Activated gamma-delta T cell treated with Interleukin-2 at 50 U/mL for 16 hours (primary cell): ENCODE data around the gene BCKDHA.
"Not testable (repeated sequence)": the region's sequence is repeated elsewhere in the genome, so short reads cannot be mapped to it uniquely, and the experiment has no call there.

Source experiments
- DNase-seq: peaks from one replicate; pipeline ENCODE4 v3.0.0-alpha.2; 2020

Gene BCKDHA

DNA sequence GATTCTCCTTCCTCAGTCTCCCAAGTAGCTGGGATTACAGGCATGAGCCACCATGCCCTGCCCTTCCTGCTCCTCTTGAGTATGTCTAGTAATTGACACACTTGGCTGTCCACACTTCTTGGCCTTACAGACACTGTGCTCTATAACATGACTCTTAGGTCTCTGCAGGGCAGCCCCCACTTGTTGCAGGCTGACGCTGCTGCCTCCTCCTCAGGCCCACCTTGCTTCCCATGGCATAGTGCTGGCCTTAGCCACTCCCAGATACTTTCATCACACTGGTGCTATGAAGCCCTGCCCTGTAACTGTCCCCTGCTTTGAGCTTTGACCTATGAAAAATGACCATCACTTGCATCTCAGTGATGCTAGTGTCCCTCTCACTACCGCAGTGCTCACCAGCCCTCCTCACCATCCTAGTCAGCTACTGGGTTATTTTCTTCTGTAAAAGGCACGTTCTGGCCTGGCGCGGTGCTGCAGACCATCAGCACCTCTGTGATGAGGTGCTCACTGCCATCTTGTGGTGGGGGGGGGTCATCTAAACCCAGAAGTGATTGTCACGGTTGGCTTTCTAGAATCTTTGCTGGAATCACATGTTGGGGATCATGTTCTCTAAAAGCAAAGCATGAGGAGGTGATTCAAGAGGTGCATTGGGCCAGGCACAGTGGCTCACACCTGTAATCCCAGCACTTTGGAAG is 55.1 kb downstream of the BCKDHA start:
- no peak for DNase-seq

DNA sequence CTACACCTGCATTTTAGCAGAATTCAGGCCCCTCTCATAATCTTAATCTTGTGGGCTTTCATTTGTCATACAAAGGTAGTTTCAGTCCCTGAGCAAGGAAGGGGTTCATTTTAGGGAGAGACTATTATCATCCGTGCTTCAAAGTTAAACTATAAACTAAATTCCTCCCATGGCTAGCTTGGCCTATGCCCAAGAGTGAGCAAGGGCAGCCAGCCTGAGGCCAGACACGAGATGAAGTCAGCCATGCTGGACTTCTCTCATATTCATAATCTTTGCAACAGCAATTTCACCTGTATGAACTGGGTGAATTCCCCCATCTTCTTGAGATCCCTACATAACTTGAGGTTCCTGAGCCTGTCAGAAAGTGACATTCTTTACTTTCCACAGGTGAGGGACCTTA is 58.3 kb downstream of the BCKDHA start:
- DNase-seq, result no peak

DNA sequence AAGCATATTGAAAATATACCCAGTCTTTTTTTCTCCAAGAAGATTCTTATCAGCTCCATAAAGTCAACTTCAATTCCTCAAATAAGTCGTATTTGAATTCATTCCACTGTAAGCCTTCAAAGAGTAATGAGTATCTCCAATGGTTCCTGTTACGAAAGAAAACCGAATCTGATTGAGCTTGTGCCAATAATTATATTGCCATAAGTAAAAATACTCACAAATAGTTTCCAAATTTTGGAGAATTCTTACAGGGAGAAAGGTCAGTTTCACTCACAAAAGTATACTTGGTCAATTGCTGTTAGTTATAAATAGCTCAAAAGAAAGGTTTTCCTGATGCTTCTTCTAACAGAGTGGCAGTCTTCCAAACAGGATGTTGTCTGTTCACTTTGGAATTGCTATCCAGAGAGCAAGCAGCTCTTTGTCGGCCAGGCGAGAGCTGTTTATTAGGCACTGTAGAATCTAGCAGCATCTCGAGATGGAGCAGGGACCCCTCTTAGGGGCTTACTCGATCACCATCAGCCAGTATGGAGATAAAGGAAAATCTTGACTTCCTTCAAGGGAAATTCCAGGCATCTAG is 58.8 kb downstream of the BCKDHA start:
- DNase-seq, result no peak

DNA sequence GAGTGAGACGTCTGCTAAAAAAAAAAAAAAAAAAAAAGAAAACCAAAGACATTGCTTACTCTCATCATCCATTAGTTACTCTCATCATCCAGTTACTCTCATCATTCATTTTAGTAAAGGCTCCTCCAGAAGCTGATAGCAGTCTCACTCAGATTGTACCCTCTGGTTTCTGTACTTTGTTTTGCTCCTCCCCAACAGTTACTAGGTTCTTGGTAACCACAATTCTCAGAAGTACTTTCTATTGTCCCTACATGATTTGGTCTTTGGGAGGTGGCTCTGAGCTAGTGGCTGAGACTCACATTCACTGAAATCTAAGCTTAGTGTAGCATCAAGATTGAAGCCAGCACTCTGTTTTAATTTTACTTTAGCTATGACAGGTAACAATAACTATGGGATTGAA is 59.6 kb downstream of the BCKDHA start:
- DNase-seq, result no peak

DNA sequence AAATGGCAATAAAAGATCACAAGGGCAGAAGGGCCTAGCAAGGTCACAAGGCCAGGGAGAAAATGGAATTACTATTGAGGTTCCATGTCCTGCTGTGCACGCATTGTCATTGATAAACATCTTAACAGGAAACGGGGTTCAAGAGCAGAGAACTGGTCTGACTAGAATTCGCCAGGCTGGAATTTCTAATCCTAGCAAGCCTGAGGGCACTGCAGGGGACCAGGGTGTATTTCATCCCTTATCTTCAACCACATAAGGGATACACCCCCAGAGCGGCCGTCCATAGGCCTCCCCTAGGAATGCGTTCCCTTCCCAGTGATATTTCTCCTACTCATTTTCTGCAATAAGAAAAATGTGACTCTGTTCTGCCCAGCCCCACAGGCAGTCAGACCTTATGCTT is 64.9 kb downstream of the BCKDHA start:
- DNase-seq, result no peak

DNA sequence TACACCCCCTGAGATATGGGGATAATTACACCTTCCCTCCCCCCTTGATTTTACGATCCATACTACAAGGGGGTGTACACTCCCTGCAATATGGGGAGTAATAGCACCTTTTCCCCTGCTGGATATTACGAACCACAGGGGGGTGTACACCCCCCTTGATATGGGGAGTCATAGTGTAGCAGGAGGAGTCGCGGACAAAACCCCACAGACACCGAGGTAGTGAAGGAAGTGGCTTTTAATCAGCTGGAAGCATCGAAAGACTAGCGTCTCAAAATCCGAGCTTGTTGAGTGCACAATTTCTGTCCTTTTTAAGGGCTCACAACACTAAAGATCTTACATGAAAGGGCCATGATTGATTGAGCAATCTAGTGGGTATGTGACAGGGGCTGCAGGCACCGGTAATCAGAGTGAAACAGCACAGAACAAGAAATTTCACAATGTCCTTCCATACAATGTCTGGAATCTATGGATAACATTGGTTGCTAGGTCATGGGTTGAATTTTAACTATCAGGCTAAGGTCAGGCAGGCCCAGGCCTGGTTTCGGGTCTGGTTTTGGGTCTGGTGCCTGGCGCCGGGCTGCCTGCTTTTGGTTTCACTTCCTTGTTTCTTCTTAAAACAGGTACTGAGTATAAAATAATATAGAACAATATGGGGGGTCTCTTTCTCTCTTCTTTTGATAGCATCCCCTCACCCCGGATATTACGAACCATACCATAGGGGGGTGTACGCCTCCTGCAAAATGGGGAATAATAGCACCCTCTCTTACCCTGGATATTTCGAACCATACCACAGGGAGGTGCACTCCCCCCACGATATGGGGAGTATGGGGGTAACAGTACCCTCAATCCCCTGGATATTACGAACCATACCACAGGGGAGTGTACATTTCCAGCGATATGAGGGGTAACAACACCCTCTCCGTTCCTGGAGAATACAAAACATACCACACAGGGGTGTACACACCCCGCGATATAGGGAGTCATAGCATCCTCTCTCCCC is 65.9 kb downstream of the BCKDHA start:
- DNase-seq, result not testable (repeated sequence)
